NB4 (cell line): Measurements from ENCODE around the gene TAF11L10.
"Not testable (repeated sequence)": the region's sequence is repeated elsewhere in the genome, so short reads cannot be mapped to it uniquely, and the experiment has no call there.

ENCODE experiments used
- DNase-seq: peaks from one replicate; pipeline ENCODE4 v3.0.0; 2010; ENCODE audit warnings: low read depth
- H3K4me3 ChIP-seq: one replicate; pipeline ENCODE4 v1.5.1; 2011; ENCODE audit warnings: mild to moderate bottlenecking, low read depth, low read length, moderate library complexity
- MYC ChIP-seq: IDR thresholded peaks from 2 replicates; pipeline ENCODE4 v1.6.1; 2011; ENCODE audit warnings: low read depth, low read length
- POLR2A ChIP-seq: IDR thresholded peaks from 2 replicates; pipeline ENCODE4 v1.6.1; 2011; ENCODE audit warnings: mild to moderate bottlenecking; ENCODE audit not compliant: insufficient read length; ENCODE audit errors: extremely low read depth
- TF ChIP-seq, protein P1 (sequence below): IDR thresholded peaks from 2 replicates; pipeline ENCODE4 v1.6.1; 2011; ENCODE audit warnings: low read depth, low read length
- TF ChIP-seq, protein P2 (sequence below): IDR thresholded peaks from one replicate; pipeline ENCODE4 v1.5.1; 2012; ENCODE audit warnings: low read depth, low read length

The TAF11L10 gene

DNA sequence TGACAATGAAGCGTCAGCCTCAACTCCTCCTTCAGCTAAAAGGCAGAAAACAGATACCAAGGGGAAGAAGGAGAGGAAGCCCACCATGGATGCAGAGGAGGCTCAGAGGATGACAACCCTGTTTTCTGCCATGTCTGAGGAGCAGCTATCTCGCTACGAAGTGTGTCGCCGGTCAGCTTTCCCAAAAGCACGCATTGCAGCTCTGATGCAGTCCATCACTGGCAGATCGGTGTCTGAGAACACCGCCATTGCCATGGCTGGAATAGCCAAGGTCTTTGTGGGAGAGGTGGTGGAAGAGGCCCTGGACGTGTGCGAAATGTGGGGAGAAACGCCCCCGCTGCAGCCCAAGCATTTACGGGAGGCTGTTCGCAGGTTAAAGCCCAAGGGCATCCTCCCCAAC, 7.3 kb upstream of the TAF11L10 start:
- TF ChIP-seq, protein P1, sequence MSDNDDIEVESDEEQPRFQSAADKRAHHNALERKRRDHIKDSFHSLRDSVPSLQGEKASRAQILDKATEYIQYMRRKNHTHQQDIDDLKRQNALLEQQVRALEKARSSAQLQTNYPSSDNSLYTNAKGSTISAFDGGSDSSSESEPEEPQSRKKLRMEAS, result no peak
- TF ChIP-seq POLR2A (no peak), MYC (no peak)
- TF ChIP-seq, protein P2, sequence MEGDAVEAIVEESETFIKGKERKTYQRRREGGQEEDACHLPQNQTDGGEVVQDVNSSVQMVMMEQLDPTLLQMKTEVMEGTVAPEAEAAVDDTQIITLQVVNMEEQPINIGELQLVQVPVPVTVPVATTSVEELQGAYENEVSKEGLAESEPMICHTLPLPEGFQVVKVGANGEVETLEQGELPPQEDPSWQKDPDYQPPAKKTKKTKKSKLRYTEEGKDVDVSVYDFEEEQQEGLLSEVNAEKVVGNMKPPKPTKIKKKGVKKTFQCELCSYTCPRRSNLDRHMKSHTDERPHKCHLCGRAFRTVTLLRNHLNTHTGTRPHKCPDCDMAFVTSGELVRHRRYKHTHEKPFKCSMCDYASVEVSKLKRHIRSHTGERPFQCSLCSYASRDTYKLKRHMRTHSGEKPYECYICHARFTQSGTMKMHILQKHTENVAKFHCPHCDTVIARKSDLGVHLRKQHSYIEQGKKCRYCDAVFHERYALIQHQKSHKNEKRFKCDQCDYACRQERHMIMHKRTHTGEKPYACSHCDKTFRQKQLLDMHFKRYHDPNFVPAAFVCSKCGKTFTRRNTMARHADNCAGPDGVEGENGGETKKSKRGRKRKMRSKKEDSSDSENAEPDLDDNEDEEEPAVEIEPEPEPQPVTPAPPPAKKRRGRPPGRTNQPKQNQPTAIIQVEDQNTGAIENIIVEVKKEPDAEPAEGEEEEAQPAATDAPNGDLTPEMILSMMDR, result no peak
- no peak overlapping the region for H3K4me3 ChIP-seq
- no peak for DNase-seq

DNA sequence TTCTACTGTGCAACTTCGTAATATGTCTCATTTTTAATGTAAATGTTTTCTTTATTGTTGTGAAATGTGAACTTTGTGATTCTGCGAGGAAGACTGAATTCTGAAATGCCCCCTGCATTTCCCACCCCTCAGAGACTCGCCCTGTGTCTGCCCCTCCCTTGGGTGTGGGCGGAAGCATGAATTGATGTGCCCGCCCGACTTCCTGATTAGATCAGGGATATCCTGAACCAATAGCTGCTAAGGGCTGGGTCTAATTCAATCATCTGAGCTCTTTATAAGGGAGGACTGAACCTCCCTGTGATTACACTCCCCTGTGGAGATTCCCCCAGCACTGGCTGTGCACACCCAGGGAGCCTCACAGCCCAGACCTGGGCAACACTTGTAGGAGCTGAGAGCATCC, 6.3 kb upstream of the TAF11L10 start, which contains the start of gene TAF11L11:
Gene TAF11L11 (plus strand): TSS at position 304 of the 400 bp plus-strand sequence.
- not testable (repeated sequence) for H3K4me3 ChIP-seq, DNase-seq

GRCh38 chr5:17594255-17594654, 3.4 kb downstream of the TAF11L10 start, which contains the start of gene TAF11L9:
TAF11L9 (minus strand) TSS chr5:17594394.
- H3K4me3 ChIP-seq, DNase-seq: not testable (repeated sequence)

GRCh38 chr5:17590860-17591259, 6.8 kb downstream of the TAF11L10 start, which contains the start of gene TAF11L8:
TAF11L8 (minus strand) TSS chr5:17590960.
- not testable (repeated sequence) for DNase-seq, H3K4me3 ChIP-seq

GRCh38 chr5:17585658-17586057, 12.0 kb downstream of the TAF11L10 start, which contains the start of gene TAF11L7:
TAF11L7 (minus strand) TSS chr5:17585758.
- DNase-seq, H3K4me3 ChIP-seq: not testable (repeated sequence)
